IPS-NIHi7 (cell line): ENCODE data around the gene HOXA5.

ENCODE experiments used
- DNase-seq: peaks from one replicate; pipeline ENCODE4 v3.0.0; 2012; ENCODE audit warnings: mixed read lengths; ENCODE audit errors: extremely low spot score

HOXA5 gene

GRCh38 chr7:27134392-27134791, 9.1 kb downstream of the HOXA5 start:
- no peak for DNase-seq

GRCh38 chr7:27133409-27134231, 9.9 kb downstream of the HOXA5 start:
- DNase-seq = no peak

- DNase-seq = no peak
Measured at GRCh38 chr7:27132978-27133377, 10.5 kb downstream of the HOXA5 start.

GRCh38 chr7:27132214-27132613, 11.3 kb downstream of the HOXA5 start:
- no peak for DNase-seq

GRCh38 chr7:27131390-27131819, 12.1 kb downstream of the HOXA5 start:
- DNase-seq = no peak

- DNase-seq = peak; percentile 78
Measured at GRCh38 chr7:27130540-27131389, 12.7 kb downstream of the HOXA5 start, which contains the start of gene HOXA4. HOXA4 (minus strand) TSS chr7:27130757; CDS start chr7:27130733, 24 bp downstream.

- DNase-seq = no peak
Measured at GRCh38 chr7:27129729-27130539, 13.5 kb downstream of the HOXA5 start.

- no peak for DNase-seq
Measured at GRCh38 chr7:27128776-27129728, 14.4 kb downstream of the HOXA5 start.

GRCh38 chr7:27128034-27128433, 15.4 kb downstream of the HOXA5 start:
- no peak for DNase-seq

GRCh38 chr7:27126596-27127327, 16.7 kb downstream of the HOXA5 start:
- DNase-seq = no peak

GRCh38 chr7:27125986-27126394, 17.5 kb downstream of the HOXA5 start:
- no peak for DNase-seq

- DNase-seq = no peak
Measured at GRCh38 chr7:27124902-27125689, 18.4 kb downstream of the HOXA5 start.

GRCh38 chr7:27124096-27124901, 19.2 kb downstream of the HOXA5 start:
- DNase-seq = no peak

GRCh38 chr7:27123477-27124053, 19.9 kb downstream of the HOXA5 start:
- no peak for DNase-seq

- no peak for DNase-seq
Measured at GRCh38 chr7:27123007-27123476, 20.4 kb downstream of the HOXA5 start.

GRCh38 chr7:27122077-27122910, 21.2 kb downstream of the HOXA5 start:
- DNase-seq = no peak

- no peak for DNase-seq
Measured at GRCh38 chr7:27121684-27122076, 21.8 kb downstream of the HOXA5 start.
